Measurements from ENCODE around the gene DPYD.

Gene DPYD

GRCh38 chr1:97414682-97415312 lies 506.0 kb downstream of the DPYD start:
- DNase-seq, result no peak

GRCh38 chr1:97412737-97413136 lies 508.1 kb downstream of the DPYD start:
- DNase-seq, result no peak

- no peak for DNase-seq
Measured at GRCh38 chr1:97412166-97412565, 508.7 kb downstream of the DPYD start.

- DNase-seq, result no peak
Measured at GRCh38 chr1:97396463-97396862, 524.4 kb downstream of the DPYD start.

GRCh38 chr1:97392701-97393100 lies 528.1 kb downstream of the DPYD start:
- DNase-seq, result no peak

GRCh38 chr1:97385536-97386277 lies 535.1 kb downstream of the DPYD start:
- no peak for DNase-seq

- DNase-seq, result no peak
Measured at GRCh38 chr1:97384294-97384968, 536.4 kb downstream of the DPYD start.

GRCh38 chr1:97383797-97384196 lies 537.0 kb downstream of the DPYD start:
- DNase-seq, result no peak

GRCh38 chr1:97382206-97382605 lies 538.6 kb downstream of the DPYD start:
- DNase-seq, result no peak

GRCh38 chr1:97379387-97380075 lies 541.3 kb downstream of the DPYD start:
- no peak for DNase-seq

- no peak for DNase-seq
Measured at GRCh38 chr1:97378596-97378995, 542.2 kb downstream of the DPYD start.

GRCh38 chr1:97377432-97378034 lies 543.3 kb downstream of the DPYD start:
- DNase-seq, result no peak

- no peak for DNase-seq
Measured at GRCh38 chr1:97373000-97373399, 547.8 kb downstream of the DPYD start.

- DNase-seq, result no peak
Measured at GRCh38 chr1:97372531-97372930, 548.3 kb downstream of the DPYD start.

- DNase-seq, result no peak
Measured at GRCh38 chr1:97368296-97368695, 552.5 kb downstream of the DPYD start.

GRCh38 chr1:97366984-97367383 lies 553.9 kb downstream of the DPYD start:
- DNase-seq, result no peak

- DNase-seq, result no peak
Measured at GRCh38 chr1:97365026-97365425, 555.8 kb downstream of the DPYD start.

GRCh38 chr1:97364086-97364485 lies 556.7 kb downstream of the DPYD start:
- no peak for DNase-seq

GRCh38 chr1:97356309-97356708 lies 564.5 kb downstream of the DPYD start:
- DNase-seq, result no peak

- DNase-seq, result no peak
Measured at GRCh38 chr1:97352936-97353382, 567.9 kb downstream of the DPYD start.

- DNase-seq, result no peak
Measured at GRCh38 chr1:97351846-97352245, 569.0 kb downstream of the DPYD start.

GRCh38 chr1:97350662-97351061 lies 570.2 kb downstream of the DPYD start:
- no peak for DNase-seq

- no peak for DNase-seq
Measured at GRCh38 chr1:97350241-97350640, 570.6 kb downstream of the DPYD start.

All from NCI-H146 (cell line).